NT2/D1 (cell line): ENCODE measurements around the gene PEX12.

Experiments used
- SUZ12 ChIP-seq: IDR thresholded peaks from 2 replicates; pipeline ENCODE4 v1.6.1; 2011; ENCODE audit not compliant: insufficient read length, insufficient read depth; ENCODE audit errors: extremely low read depth
- ZNF274 ChIP-seq: IDR thresholded peaks from 2 replicates; pipeline ENCODE4 v1.6.1; 2011; ENCODE audit warnings: mild to moderate bottlenecking, low read depth, low read length

GRCh38 chr17:35614810-35615209 lies 36.4 kb upstream of the PEX12 start:
- TF ChIP-seq ZNF274 (no peak), SUZ12 (no peak)
